Liver (tissue), 9 donors: ENCODE measurements around the gene BTF3L4. TPM values are rescaled to one million over a fixed set of nuclear protein-coding genes. Genes with fewer than 3 reads are reported as not detected.

Experiments used
- DNase-seq: peaks from one replicate; pipeline ENCODE4 v3.0.0-alpha.2; 2017; ENCODE audit warnings: low spot score
- H3K27ac ChIP-seq, 2 donors: one replicate each; pipeline ENCODE4 v1.7.0; 2013; ENCODE audit warnings: inconsistent platforms in 2 of 2, low read length in 2 of 2, control low read depth in 1 of 2, low read depth in 1 of 2, mild to moderate bottlenecking in 1 of 2
- H3K27me3 ChIP-seq, 4 donors: one replicate each; pipeline versions ENCODE4 v1.6.1 to v1.7.0; 2013; ENCODE audit warnings: low read length in 3 of 4, inconsistent platforms in 1 of 4, mild to moderate bottlenecking in 1 of 4, moderate library complexity in 1 of 4; ENCODE audit not compliant: control insufficient read depth in 4 of 4, insufficient read depth in 4 of 4
- H3K36me3 ChIP-seq, 4 donors: one replicate each; pipeline versions ENCODE4 v1.6.1 to v1.7.0; 2013; ENCODE audit warnings: low read length in 3 of 4, mild to moderate bottlenecking in 3 of 4, low read depth in 1 of 4, moderate library complexity in 1 of 4; ENCODE audit not compliant: control insufficient read depth in 4 of 4, insufficient read depth in 3 of 4
- H3K4me1 ChIP-seq, 4 donors: one replicate each; pipeline versions ENCODE4 v1.6.1 to v1.7.0; 2013; ENCODE audit warnings: low read length in 3 of 4, mild to moderate bottlenecking in 3 of 4, moderate library complexity in 1 of 4; ENCODE audit not compliant: control insufficient read depth in 4 of 4, insufficient read depth in 4 of 4
- H3K4me3 ChIP-seq, 3 donors: one replicate each; pipeline versions ENCODE4 v1.6.1 to v1.7.0; 2013; ENCODE audit warnings: low read length in 3 of 3, control low read depth in 1 of 3, low read depth in 1 of 3, mild to moderate bottlenecking in 1 of 3
- H3K9ac ChIP-seq, 2 donors: one replicate each; pipeline ENCODE4 v1.7.0; 2013; ENCODE audit warnings: low read length in 2 of 2, mild to moderate bottlenecking in 2 of 2, moderate library complexity in 2 of 2, control low read depth in 1 of 2, low read depth in 1 of 2
- H3K9me3 ChIP-seq, 4 donors: one replicate each; pipeline versions ENCODE4 v1.6.1 to v1.7.0; 2013; ENCODE audit warnings: low read length in 3 of 4; ENCODE audit not compliant: control insufficient read depth in 4 of 4
- EGR1 ChIP-seq, 2 donors: IDR thresholded peaks; 2 replicates each; pipeline ENCODE4 v1.6.1; 2016 to 2018; ENCODE audit warnings: antibody characterized with exemption in 2 of 2, low read depth in 2 of 2
- FOXA1 ChIP-seq: IDR thresholded peaks from 2 replicates; pipeline ENCODE4 v1.6.1; 2016; ENCODE audit warnings: antibody characterized with exemption
- FOXA2 ChIP-seq: IDR thresholded peaks from 2 replicates; pipeline ENCODE4 v1.6.1; 2016; ENCODE audit warnings: antibody characterized with exemption
- GABPA ChIP-seq, 2 donors: IDR thresholded peaks in 1 of 2; conservative IDR thresholded peaks in 1 of 2; 2 replicates each; pipeline ENCODE4 v1.6.1; 2016; ENCODE audit warnings: antibody characterized with exemption in 2 of 2, mild to moderate bottlenecking in 1 of 2, moderate library complexity in 1 of 2
- HNF4A ChIP-seq, 2 donors: conservative IDR thresholded peaks; 2 replicates each; pipeline ENCODE4 v1.6.1; 2016; ENCODE audit warnings: antibody characterized with exemption in 2 of 2, mild to moderate bottlenecking in 2 of 2
- HNF4G ChIP-seq: IDR thresholded peaks from 2 replicates; pipeline ENCODE4 v1.6.1; 2016; ENCODE audit warnings: antibody characterized with exemption
- JUND ChIP-seq, 2 donors: IDR thresholded peaks; 2 replicates each; pipeline ENCODE4 v1.6.1; 2016; ENCODE audit warnings: antibody characterized with exemption in 2 of 2
- NR2F2 ChIP-seq: IDR thresholded peaks from 2 replicates; pipeline ENCODE4 v1.6.1; 2016; ENCODE audit warnings: antibody characterized with exemption
- SP1 ChIP-seq: IDR thresholded peaks from 2 replicates; pipeline ENCODE4 v1.6.1; 2018; ENCODE audit warnings: antibody characterized with exemption, mild to moderate bottlenecking
- TAF1 ChIP-seq: conservative IDR thresholded peaks from 2 replicates; pipeline ENCODE4 v1.6.1; 2016; ENCODE audit warnings: antibody characterized with exemption, mild to moderate bottlenecking
- YY1 ChIP-seq: IDR thresholded peaks from 2 replicates; pipeline ENCODE4 v1.6.1; 2016; ENCODE audit warnings: antibody characterized with exemption, mild to moderate bottlenecking
- WGBS: extraction: QIAGEN DNeasy Blood & Tissue Kit; methylation state at CpG from one replicate; pipeline ENCODE4 v1.1.7; 2013; 5-methylcytosine and 5-hydroxymethylcytosine counted together
- polyA plus RNA-seq, 2 donors: library from polyadenylated mRNA; stranded (reverse) in 1 of 2; unstranded in 1 of 2; fragments of 200-250 nt in 1 of 2; fragments of >200 nt in 1 of 2; fragmentation: Nextera tagmentation in 1 of 2; extraction: Ambion mirVana in 1 of 2; gene quantifications; one replicate each; pipeline versions ENCODE4 v1.2.1 to v1.2.3, GENCODE V29; 2013 to 2015
- total RNA-seq, 2 donors: library from RNA; depleted of rRNA; stranded (reverse); fragments of >200 nt; gene quantifications; one replicate each; pipeline ENCODE4 v1.2.3, GENCODE V29; 2014
- TF ChIP-seq, protein P1 (sequence below): IDR thresholded peaks from 2 replicates; pipeline ENCODE4 v1.6.1; 2016; ENCODE audit warnings: antibody characterized with exemption, mild to moderate bottlenecking
- TF ChIP-seq, protein P2 (sequence below): IDR thresholded peaks from 2 replicates; pipeline ENCODE4 v1.6.1; 2016; ENCODE audit warnings: antibody characterized with exemption
- TF ChIP-seq, protein P3 (sequence below): IDR thresholded peaks from 2 replicates; pipeline ENCODE4 v1.6.1; 2016; ENCODE audit warnings: antibody characterized with exemption
- TF ChIP-seq, protein P4 (sequence below): fragments of 150-350 bp; IDR thresholded peaks from 2 replicates; pipeline ENCODE4 v1.5.1; 2017; ENCODE audit warnings: improper control_type of control experiment, low read depth, low read length; ENCODE audit not compliant: missing input control
- donor health status: healthy.
- donor health status: healthy.
- donor health status: healthy.
- donor health status: healthy.
- donor health status: healthy.

Gene BTF3L4
- total and polyA plus RNA-seq, 4 donors, result 13.4 to 33.3 (median 18.5) TPM

GRCh38 chr1:52112489-52112888 is 56.4 kb downstream of the BTF3L4 start (continued):
- TF ChIP-seq, protein P1, sequence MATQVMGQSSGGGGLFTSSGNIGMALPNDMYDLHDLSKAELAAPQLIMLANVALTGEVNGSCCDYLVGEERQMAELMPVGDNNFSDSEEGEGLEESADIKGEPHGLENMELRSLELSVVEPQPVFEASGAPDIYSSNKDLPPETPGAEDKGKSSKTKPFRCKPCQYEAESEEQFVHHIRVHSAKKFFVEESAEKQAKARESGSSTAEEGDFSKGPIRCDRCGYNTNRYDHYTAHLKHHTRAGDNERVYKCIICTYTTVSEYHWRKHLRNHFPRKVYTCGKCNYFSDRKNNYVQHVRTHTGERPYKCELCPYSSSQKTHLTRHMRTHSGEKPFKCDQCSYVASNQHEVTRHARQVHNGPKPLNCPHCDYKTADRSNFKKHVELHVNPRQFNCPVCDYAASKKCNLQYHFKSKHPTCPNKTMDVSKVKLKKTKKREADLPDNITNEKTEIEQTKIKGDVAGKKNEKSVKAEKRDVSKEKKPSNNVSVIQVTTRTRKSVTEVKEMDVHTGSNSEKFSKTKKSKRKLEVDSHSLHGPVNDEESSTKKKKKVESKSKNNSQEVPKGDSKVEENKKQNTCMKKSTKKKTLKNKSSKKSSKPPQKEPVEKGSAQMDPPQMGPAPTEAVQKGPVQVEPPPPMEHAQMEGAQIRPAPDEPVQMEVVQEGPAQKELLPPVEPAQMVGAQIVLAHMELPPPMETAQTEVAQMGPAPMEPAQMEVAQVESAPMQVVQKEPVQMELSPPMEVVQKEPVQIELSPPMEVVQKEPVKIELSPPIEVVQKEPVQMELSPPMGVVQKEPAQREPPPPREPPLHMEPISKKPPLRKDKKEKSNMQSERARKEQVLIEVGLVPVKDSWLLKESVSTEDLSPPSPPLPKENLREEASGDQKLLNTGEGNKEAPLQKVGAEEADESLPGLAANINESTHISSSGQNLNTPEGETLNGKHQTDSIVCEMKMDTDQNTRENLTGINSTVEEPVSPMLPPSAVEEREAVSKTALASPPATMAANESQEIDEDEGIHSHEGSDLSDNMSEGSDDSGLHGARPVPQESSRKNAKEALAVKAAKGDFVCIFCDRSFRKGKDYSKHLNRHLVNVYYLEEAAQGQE, result no peak
- no peak for TF ChIP-seq FOXA1

DNA sequence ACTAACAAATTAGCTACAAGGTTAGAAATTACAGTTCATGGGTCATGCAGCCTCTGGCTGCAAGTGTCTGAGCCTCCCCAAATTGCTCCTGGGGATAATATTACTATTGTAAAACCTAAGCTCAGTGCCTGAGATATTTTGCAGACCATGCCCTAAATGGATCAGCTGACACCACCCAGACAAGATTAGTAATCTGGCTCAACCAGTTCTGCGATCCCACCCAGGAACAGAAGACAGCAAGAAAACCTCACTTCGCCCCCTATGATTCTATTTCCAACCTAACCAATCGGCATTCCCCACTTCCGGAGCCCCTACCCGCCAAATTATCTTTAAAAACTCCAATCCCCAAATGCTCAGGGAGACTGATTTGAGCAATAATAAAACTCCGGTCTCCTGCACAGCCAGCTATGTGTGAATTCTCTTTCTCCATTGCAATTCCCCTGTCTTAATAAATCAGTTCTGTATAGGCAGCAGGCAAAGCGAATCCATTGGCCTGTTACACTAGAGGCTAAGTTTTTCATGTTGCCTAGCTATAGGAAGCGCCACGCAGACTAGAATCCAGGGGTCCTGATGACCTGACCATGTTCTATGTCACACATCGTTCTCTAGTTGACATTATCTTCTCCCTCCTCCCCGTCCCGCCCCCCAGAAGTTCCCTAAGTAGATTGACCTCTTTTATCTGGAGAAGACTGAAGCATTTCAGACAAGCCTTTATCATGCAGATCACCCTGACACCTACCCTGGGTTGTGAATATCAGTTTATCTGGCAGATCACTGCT is 63.4 kb downstream of the BTF3L4 start:
- Histone ChIP-seq H3K9ac (no peak overlapping the region), H3K36me3 (no peaks in the 10 kb centered on the region), H3K4me3 (no peak overlapping the region), H3K9me3 (no peaks in the 10 kb centered on the region), H3K27me3 (peaks cover 0 to 2% (median 0%) of the 10 kb centered on the region in 4 donors), H3K4me1 (no peaks in the 10 kb centered on the region), H3K27ac (no peak overlapping the region)
- no peak for TF ChIP-seq EGR1 (IDR thresholded peaks at IDR 0.05; ENCODE audit: low read depth in 2 of 2)
- TF ChIP-seq SP1, result no peak
- TF ChIP-seq HNF4G, result no peak
- no peak for TF ChIP-seq GABPA (IDR thresholded peaks at IDR 0.05 in 1 of 2, conservative IDR thresholded peaks at IDR 0.05 in 1 of 2)
- TF ChIP-seq, protein P2, sequence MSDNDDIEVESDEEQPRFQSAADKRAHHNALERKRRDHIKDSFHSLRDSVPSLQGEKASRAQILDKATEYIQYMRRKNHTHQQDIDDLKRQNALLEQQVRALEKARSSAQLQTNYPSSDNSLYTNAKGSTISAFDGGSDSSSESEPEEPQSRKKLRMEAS, result no peak
- TF ChIP-seq JUND (IDR thresholded peaks at IDR 0.05), result no peak
- no peak for TF ChIP-seq YY1
- DNase-seq, result no peak
- 80% methylated on average over 12 of the region's 12 CpGs for WGBS

- H3K9me3 ChIP-seq, result no peaks in the 10 kb centered on the region
- TF ChIP-seq, protein P3, sequence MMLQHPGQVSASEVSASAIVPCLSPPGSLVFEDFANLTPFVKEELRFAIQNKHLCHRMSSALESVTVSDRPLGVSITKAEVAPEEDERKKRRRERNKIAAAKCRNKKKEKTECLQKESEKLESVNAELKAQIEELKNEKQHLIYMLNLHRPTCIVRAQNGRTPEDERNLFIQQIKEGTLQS, result no peak
- TF ChIP-seq GABPA (IDR thresholded peaks at IDR 0.05 in 1 of 2, conservative IDR thresholded peaks at IDR 0.05 in 1 of 2) (no peak), JUND (IDR thresholded peaks at IDR 0.05) (no peak), NR2F2 (no peak), FOXA2 (no peak), TAF1 (no peak), SP1 (no peak), HNF4G (no peak), HNF4A (conservative IDR thresholded peaks at IDR 0.05) (no peak)
- TF ChIP-seq, protein P2, result no peak
- TF ChIP-seq, protein P1, result no peak
- TF ChIP-seq, protein P4, sequence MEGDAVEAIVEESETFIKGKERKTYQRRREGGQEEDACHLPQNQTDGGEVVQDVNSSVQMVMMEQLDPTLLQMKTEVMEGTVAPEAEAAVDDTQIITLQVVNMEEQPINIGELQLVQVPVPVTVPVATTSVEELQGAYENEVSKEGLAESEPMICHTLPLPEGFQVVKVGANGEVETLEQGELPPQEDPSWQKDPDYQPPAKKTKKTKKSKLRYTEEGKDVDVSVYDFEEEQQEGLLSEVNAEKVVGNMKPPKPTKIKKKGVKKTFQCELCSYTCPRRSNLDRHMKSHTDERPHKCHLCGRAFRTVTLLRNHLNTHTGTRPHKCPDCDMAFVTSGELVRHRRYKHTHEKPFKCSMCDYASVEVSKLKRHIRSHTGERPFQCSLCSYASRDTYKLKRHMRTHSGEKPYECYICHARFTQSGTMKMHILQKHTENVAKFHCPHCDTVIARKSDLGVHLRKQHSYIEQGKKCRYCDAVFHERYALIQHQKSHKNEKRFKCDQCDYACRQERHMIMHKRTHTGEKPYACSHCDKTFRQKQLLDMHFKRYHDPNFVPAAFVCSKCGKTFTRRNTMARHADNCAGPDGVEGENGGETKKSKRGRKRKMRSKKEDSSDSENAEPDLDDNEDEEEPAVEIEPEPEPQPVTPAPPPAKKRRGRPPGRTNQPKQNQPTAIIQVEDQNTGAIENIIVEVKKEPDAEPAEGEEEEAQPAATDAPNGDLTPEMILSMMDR, result no peak
- H3K9ac ChIP-seq, result no peak overlapping the region
- H3K4me3 ChIP-seq, result no peak overlapping the region
- DNase-seq, result no peak
- no peak overlapping the region for H3K27ac ChIP-seq
- 82% methylated on average over 2 of the region's 2 CpGs for WGBS
- no peaks in the 10 kb centered on the region for H3K36me3 ChIP-seq
- peaks cover 0 to 2% (median 0%) of the 10 kb centered on the region in 4 donors for H3K27me3 ChIP-seq
- no peaks in the 10 kb centered on the region for H3K4me1 ChIP-seq
These were observed 66.3 kb downstream of the BTF3L4 start for GRCh38 chr1:52122384-52122783.
